H1 (cell line): ENCODE data around the gene KCNH5.

Experiments used
- BRCA1 ChIP-seq: IDR thresholded peaks from 2 replicates; pipeline ENCODE4 v1.6.1; 2012; ENCODE audit warnings: low read depth, low read length, improper control_type of control experiment
- CEBPB ChIP-seq: IDR thresholded peaks from 2 replicates; pipeline ENCODE4 v1.6.1; 2012; ENCODE audit warnings: low read depth, low read length
- CHD1 ChIP-seq: IDR thresholded peaks from 2 replicates; pipeline ENCODE4 v1.6.1; 2012; ENCODE audit warnings: low read depth, low read length, improper control_type of control experiment
- EP300 ChIP-seq, 2 experiments: IDR thresholded peaks; 1 replicate in 1 of 2; 2 replicates in 1 of 2; pipeline ENCODE4 v1.6.1; 2011 to 2012; ENCODE audit warnings: low read depth in 2 of 2, low read length in 2 of 2, mild to moderate bottlenecking in 2 of 2, borderline replicate concordance in 1 of 2, inconsistent platforms in 1 of 2, moderate library complexity in 1 of 2
- EZH2 ChIP-seq: fragments of 200-600 bp; sonication (generic); IDR thresholded peaks from 2 replicates; pipeline ENCODE4 v1.7.1; 2012; ENCODE audit warnings: low read depth, mild to moderate bottlenecking, moderate library complexity, low read length, inconsistent platforms; ENCODE audit not compliant: severe bottlenecking
- POLR2A ChIP-seq, 2 experiments: IDR thresholded peaks; 1 replicate in 1 of 2; 2 replicates in 1 of 2; pipeline ENCODE4 v1.6.1; 2011; ENCODE audit warnings: low read depth in 2 of 2, low read length in 2 of 2, mild to moderate bottlenecking in 2 of 2; ENCODE audit errors: control extremely low read depth in 1 of 2
- POLR2AphosphoS5 ChIP-seq: IDR thresholded peaks from 2 replicates; pipeline ENCODE4 v1.6.1; 2011; ENCODE audit warnings: low read depth, low read length
- RBBP5 ChIP-seq: IDR thresholded peaks from 2 replicates; pipeline ENCODE4 v1.7.1; 2012; ENCODE audit warnings: low read depth, mild to moderate bottlenecking, inconsistent platforms, low read length, moderate library complexity, borderline replicate concordance
- RXRA ChIP-seq: IDR thresholded peaks from 2 replicates; pipeline ENCODE4 v1.6.1; 2011; ENCODE audit warnings: low read depth, mild to moderate bottlenecking, low read length, moderate library complexity; ENCODE audit not compliant: insufficient read depth
- SIN3A ChIP-seq, 2 experiments: IDR thresholded peaks in 1 of 2; conservative IDR thresholded peaks in 1 of 2; 2 replicates each; pipeline ENCODE4 v1.6.1; 2011 to 2012; ENCODE audit warnings: low read length in 2 of 2, improper control_type of control experiment in 1 of 2, low read depth in 1 of 2, mild to moderate bottlenecking in 1 of 2
- TF ChIP-seq, protein P1 (sequence below), 3 experiments: IDR thresholded peaks; 1 replicate in 2 of 3; 2 replicates in 1 of 3; pipeline versions ENCODE4 v1.5.1 to v1.6.1; 2011; ENCODE audit warnings: low read length in 3 of 3, mild to moderate bottlenecking in 3 of 3, inconsistent platforms in 2 of 3, low read depth in 1 of 3, moderate library complexity in 1 of 3; ENCODE audit not compliant: insufficient read depth in 1 of 3; ENCODE audit errors: control extremely low read depth in 1 of 3
- TF ChIP-seq, protein P2 (sequence below): IDR thresholded peaks from 2 replicates; pipeline ENCODE4 v1.6.1; 2012; ENCODE audit warnings: low read length, inconsistent platforms
- TF ChIP-seq, protein P3 (sequence below): IDR thresholded peaks from 2 replicates; pipeline ENCODE4 v1.6.1; 2011; ENCODE audit warnings: low read length, improper control_type of control experiment

DNA sequence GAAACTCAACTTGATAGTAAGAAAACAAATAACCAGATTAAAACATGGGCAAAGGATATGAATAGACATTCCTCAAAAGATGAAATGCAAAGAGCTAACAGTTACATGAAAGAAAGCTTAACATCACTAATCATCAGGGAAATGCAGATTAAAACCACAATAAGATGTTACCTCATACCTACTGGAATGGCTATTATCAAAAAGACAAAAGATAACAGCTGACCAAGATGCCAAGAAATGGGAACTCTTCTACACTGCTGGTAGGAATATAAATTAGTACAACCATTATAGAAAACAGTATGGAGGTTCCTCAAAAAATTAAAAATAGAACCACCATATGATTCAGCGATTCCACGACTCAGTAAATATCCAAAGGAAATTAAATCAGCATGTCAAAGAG lies 18.8 kb downstream of the KCNH5 start:
- TF ChIP-seq, protein P1, sequence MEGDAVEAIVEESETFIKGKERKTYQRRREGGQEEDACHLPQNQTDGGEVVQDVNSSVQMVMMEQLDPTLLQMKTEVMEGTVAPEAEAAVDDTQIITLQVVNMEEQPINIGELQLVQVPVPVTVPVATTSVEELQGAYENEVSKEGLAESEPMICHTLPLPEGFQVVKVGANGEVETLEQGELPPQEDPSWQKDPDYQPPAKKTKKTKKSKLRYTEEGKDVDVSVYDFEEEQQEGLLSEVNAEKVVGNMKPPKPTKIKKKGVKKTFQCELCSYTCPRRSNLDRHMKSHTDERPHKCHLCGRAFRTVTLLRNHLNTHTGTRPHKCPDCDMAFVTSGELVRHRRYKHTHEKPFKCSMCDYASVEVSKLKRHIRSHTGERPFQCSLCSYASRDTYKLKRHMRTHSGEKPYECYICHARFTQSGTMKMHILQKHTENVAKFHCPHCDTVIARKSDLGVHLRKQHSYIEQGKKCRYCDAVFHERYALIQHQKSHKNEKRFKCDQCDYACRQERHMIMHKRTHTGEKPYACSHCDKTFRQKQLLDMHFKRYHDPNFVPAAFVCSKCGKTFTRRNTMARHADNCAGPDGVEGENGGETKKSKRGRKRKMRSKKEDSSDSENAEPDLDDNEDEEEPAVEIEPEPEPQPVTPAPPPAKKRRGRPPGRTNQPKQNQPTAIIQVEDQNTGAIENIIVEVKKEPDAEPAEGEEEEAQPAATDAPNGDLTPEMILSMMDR (IDR thresholded peaks at IDR 0.05; ENCODE audit: control extremely low read depth in 1 of 3, insufficient read depth in 1 of 3, low read depth in 1 of 3, low read length in 3 of 3), result no peak
- TF ChIP-seq SIN3A (conservative IDR thresholded peaks at IDR 0.05 in 1 of 2, IDR thresholded peaks at IDR 0.05 in 1 of 2; ENCODE audit: low read depth in 1 of 2, low read length in 2 of 2), result no peak
- no peak for TF ChIP-seq CEBPB
- no peak for TF ChIP-seq RBBP5
- TF ChIP-seq POLR2A (IDR thresholded peaks at IDR 0.05; ENCODE audit: control extremely low read depth in 1 of 2, low read depth in 2 of 2, low read length in 2 of 2), result no peak
- TF ChIP-seq, protein P2, sequence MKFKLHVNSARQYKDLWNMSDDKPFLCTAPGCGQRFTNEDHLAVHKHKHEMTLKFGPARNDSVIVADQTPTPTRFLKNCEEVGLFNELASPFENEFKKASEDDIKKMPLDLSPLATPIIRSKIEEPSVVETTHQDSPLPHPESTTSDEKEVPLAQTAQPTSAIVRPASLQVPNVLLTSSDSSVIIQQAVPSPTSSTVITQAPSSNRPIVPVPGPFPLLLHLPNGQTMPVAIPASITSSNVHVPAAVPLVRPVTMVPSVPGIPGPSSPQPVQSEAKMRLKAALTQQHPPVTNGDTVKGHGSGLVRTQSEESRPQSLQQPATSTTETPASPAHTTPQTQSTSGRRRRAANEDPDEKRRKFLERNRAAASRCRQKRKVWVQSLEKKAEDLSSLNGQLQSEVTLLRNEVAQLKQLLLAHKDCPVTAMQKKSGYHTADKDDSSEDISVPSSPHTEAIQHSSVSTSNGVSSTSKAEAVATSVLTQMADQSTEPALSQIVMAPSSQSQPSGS, result no peak
- TF ChIP-seq BRCA1, result no peak
- TF ChIP-seq EZH2, result no peak
- TF ChIP-seq EP300 (IDR thresholded peaks at IDR 0.05; ENCODE audit: borderline replicate concordance in 1 of 2, low read depth in 2 of 2, low read length in 2 of 2), result no peak
- TF ChIP-seq RXRA, result no peak
- no peak for TF ChIP-seq POLR2AphosphoS5
- no peak for TF ChIP-seq CHD1
- TF ChIP-seq, protein P3, sequence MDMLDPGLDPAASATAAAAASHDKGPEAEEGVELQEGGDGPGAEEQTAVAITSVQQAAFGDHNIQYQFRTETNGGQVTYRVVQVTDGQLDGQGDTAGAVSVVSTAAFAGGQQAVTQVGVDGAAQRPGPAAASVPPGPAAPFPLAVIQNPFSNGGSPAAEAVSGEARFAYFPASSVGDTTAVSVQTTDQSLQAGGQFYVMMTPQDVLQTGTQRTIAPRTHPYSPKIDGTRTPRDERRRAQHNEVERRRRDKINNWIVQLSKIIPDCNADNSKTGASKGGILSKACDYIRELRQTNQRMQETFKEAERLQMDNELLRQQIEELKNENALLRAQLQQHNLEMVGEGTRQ, result no peak
